GM19035 (cell line): ENCODE measurements around the gene CCDC185.
"Not testable (repeated sequence)": the region's sequence is repeated elsewhere in the genome, so short reads cannot be mapped to it uniquely, and the experiment has no call there.

Experiments
- ATAC-seq: cut with Tn5 transposase; IDR thresholded peaks from one replicate; pipeline ENCODE4 v1.9.1; 2021; ENCODE audit not compliant: unreplicated experiment

The CCDC185 gene

GRCh38 chr1:223394242-223394641 is 1.0 kb downstream of the CCDC185 start:
- no peak for ATAC-seq

- no peak for ATAC-seq
Measured at GRCh38 chr1:223394706-223395105, 1.5 kb downstream of the CCDC185 start.

- ATAC-seq, result not testable (repeated sequence)
Measured at GRCh38 chr1:223399393-223399792, 6.2 kb downstream of the CCDC185 start.

GRCh38 chr1:223401873-223402789 is 8.9 kb downstream of the CCDC185 start:
- ATAC-seq, result no peak

GRCh38 chr1:223402790-223403142 is 9.6 kb downstream of the CCDC185 start:
- ATAC-seq, result no peak

DNA sequence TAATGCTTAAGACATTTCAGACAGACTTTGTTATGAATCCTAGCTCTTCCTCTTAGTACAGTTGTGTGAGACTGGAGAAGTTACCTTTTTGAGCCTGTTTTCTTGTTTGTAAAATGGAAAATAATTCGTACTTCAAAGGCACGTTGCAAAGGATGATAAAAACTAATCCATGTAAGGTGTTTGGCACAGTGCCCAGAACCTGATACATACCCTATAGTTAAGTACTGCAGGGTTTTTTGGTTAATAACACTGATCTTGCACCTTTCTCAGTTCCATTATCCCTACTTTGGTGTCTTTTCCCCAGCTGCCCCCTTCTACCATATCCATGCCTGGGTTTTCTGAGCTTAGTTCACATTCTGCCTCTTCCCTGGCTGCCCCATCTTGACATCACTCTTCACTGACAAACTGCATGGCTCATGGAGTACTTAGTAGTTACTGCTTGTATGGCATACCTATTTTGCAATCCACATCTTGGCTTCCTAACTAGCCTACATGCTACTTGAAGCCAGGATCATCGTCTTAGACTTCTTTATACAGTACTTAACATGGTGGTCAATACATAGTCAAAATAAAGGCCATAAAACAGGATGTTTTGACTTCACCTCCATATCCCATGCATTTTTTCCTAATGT is 10.1 kb downstream of the CCDC185 start:
- no peak for ATAC-seq

DNA sequence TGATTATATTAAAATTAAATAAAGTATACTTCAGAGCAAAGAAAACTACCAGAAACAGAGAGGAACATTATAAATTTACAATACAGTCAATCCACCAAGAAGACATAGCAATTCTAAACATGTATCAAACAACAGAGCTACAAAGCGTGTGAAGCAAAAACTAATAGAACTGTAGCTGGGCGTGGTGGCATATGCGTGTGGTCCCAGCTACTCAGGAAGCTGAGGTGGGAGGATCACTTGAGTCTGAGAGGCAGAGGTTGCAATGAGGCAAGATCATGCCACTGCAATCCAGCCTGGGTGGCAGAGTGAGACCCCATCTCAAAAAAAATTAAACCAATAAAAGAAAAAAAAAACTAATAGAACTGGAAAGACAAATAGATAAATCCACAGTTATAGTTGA is 12.3 kb downstream of the CCDC185 start:
- ATAC-seq, result no peak

- no peak for ATAC-seq
Measured at GRCh38 chr1:223410036-223410435, 16.8 kb downstream of the CCDC185 start.

DNA sequence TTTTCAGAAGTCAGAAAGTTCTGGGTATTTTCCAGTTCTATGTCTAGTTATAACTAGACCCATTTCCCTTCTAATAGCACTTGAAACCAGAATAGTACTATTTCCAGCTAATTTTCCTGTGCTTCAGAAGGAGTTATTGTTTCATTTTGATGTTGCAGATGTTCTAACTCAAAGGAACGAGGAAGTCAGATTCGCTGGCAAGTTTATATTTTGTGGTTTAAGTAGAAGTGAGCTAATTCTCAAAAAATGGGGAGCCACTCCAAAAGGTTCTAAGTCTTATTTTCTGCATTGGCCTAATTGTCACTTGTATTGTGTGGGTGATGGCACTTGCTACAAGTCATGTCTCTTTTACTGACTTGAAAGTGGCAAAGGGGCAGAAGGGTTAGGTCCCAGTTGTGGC is 18.1 kb downstream of the CCDC185 start:
- no peak for ATAC-seq

DNA sequence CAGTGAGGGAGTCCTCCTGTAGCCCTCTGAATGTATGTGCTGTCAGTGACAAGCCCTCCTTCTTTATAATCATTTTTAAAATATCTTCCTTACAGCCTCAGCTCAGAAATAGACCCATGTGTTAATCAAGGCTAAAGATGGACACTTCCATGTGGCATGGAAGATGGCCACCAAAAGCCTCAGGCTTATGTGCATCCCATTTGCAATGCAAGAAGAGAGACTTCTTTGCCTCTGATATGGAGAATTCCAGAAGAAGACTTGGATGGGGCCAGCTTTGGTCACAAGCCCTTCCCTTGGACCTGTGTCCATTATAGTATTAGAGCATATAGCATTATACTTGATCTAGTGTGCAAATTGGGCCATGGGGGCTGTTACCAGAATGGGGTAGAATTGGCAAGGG is 18.5 kb downstream of the CCDC185 start:
- ATAC-seq, result no peak

DNA sequence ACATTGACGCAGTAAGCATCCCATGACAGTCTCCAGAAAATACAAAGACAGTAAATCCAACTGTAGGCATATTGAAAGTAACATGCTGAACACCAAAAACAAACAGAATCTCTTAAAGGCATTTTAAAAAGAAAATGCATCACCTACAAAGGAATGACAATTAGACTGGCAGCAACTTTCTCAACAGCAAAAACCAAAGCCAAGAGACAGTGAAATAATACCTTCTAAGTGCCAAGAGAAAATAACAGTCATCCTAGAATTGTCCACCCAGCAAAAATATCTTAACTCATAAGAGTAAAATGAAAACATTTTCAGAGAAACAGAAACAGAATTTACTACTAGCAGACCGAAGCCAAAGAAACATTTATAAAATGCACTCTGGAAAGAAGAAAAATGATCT is 20.0 kb downstream of the CCDC185 start:
- ATAC-seq, result no peak

DNA sequence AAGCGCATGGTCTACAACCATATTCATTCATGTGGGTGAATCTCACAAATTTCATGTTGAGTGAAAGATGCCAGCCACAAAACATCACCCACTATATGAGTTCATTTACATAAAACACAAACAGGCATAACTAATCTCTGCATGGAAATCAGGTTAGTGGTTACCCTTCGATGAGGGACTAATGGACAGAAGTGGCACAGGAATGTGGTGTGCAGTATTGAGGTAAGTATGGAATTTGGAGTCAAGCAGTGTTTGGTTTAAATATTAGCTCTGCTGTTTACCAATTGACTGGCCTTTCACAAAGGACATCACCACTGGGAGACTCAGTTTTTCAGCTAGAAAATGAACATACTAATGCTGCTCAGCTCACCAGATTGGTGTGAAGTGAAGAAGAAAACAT is 24.2 kb downstream of the CCDC185 start:
- no peak for ATAC-seq

- ATAC-seq, result no peak
Measured at GRCh38 chr1:223417903-223418663, 24.9 kb downstream of the CCDC185 start.

GRCh38 chr1:223419115-223419514 is 25.9 kb downstream of the CCDC185 start:
- ATAC-seq, result no peak

GRCh38 chr1:223419561-223419960 is 26.3 kb downstream of the CCDC185 start:
- no peak for ATAC-seq

GRCh38 chr1:223421025-223421424 is 27.8 kb downstream of the CCDC185 start:
- no peak for ATAC-seq

GRCh38 chr1:223421676-223422075 is 28.5 kb downstream of the CCDC185 start:
- no peak for ATAC-seq

DNA sequence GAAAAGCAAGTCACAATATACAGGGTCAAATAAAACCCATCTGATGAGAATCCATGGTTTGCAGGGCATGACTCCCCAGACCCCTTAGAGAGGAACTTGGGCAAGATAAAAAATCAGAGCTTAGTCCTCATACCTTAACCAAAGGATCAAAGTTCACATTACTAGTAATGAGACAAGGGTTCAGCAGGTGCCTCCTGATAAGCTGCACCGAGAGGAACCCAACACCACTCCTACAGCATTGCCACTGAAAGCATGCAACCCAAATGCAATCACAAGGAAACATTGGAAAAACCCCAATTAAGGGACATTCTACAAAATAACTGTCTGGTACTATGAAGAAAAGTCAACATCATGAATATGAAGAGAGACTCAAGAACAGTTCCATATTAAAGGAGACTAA is 29.7 kb downstream of the CCDC185 start:
- no peak for ATAC-seq

GRCh38 chr1:223423641-223424233 is 30.5 kb downstream of the CCDC185 start:
- ATAC-seq, result no peak

DNA sequence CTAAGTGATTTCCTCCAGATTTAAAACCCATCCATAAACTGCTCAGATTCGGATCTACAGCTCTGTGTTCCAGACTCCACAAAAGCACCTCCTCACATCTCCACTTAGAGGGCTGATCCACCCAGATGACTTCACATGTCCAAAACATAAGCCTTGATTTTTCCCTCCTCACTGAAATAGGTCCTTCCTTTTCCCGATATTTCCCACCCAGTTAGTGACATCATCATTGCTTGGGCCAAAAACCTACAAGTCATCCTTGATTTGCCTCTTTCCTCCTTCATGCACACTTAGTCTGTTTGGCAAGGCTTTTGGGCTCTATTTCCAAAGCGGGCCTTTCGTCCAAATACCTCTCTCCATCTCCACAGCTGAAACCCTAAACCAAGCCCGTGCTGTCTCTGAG is 32.3 kb downstream of the CCDC185 start:
- no peak for ATAC-seq

DNA sequence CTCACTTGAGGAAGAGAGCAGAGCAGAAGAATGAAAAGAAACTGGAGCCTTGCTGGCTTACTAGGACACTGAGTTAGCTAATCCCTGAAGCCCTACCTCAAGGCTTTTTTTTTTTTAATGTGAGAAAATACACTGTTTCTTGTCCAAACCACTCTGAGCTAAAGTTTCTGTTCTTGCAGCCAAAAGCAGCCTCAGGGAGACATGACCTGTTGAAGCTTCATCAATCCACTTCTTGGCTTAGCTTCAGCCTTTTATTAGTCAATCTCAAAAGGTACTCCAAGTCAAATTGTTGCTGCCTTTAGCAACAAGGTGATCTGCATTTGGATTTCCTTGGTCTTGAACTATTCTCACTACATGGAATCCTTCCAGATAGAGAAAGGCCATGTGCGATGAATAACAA is 33.7 kb downstream of the CCDC185 start:
- ATAC-seq, result no peak
